ENCODE data around the gene PLXND1.

PLXND1 gene

DNA sequence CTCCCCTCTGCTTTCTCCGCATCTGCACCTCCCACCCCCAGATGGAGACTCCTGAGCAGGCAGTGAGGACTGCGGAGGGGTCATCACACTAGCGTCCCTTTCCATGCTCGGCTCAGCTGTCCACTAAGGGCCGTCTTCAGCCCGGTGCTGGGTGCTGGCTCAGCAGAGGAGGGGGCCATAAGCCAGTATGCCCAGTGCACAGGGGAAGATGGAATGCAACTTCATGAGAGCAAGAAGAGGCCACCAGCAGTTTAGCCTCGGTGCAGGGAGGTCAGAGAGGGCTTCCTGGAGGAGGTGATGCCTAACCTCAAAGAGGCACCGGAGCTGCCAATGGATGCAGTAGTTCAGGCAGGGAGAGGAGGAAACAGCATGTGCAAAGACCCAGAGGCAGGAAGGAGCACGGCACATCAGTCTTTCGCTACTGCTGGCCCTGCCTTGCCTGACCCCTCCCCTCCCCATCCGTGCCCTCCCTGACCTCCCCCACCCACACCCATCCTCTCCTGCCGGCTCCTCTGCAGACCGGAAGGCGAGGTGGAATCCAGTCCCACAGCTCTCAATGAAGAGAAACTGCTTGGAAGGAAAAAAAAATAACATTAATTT, 15.2 kb upstream of the PLXND1 start:
- no peaks in the 10 kb centered on the region for H3K36me3 Mint-ChIP-seq
- peaks cover 9% of the 10 kb centered on the region for H3K4me1 Mint-ChIP-seq (ENCODE audit: low read depth)
- peaks cover 6% of the 10 kb centered on the region for H3K27me3 Mint-ChIP-seq
- no peaks in the 10 kb centered on the region for H3K9me3 Mint-ChIP-seq (ENCODE audit: low read depth)
- H3K27ac Mint-ChIP-seq = no peak overlapping the region
- H3K4me3 Mint-ChIP-seq = no peak overlapping the region

GRCh38 chr3:129620828-129621559, 14.5 kb upstream of the PLXND1 start:
- H3K27ac Mint-ChIP-seq = no peak overlapping the region
- no peaks in the 10 kb centered on the region for H3K9me3 Mint-ChIP-seq (ENCODE audit: low read depth)
- H3K36me3 Mint-ChIP-seq = no peaks in the 10 kb centered on the region
- H3K4me1 Mint-ChIP-seq (ENCODE audit: low read depth) = peaks cover 4% of the 10 kb centered on the region
- H3K27me3 Mint-ChIP-seq = peaks cover 6% of the 10 kb centered on the region
- H3K4me3 Mint-ChIP-seq = no peak overlapping the region

GRCh38 chr3:129619726-129620162, 13.3 kb upstream of the PLXND1 start:
- Mint-ChIP-seq H3K4me1 (ENCODE audit: low read depth) (peaks cover 4% of the 10 kb centered on the region), H3K4me3 (no peak overlapping the region), H3K27ac (no peak overlapping the region), H3K36me3 (no peaks in the 10 kb centered on the region), H3K9me3 (ENCODE audit: low read depth) (no peaks in the 10 kb centered on the region), H3K27me3 (peaks cover 6% of the 10 kb centered on the region)

DNA sequence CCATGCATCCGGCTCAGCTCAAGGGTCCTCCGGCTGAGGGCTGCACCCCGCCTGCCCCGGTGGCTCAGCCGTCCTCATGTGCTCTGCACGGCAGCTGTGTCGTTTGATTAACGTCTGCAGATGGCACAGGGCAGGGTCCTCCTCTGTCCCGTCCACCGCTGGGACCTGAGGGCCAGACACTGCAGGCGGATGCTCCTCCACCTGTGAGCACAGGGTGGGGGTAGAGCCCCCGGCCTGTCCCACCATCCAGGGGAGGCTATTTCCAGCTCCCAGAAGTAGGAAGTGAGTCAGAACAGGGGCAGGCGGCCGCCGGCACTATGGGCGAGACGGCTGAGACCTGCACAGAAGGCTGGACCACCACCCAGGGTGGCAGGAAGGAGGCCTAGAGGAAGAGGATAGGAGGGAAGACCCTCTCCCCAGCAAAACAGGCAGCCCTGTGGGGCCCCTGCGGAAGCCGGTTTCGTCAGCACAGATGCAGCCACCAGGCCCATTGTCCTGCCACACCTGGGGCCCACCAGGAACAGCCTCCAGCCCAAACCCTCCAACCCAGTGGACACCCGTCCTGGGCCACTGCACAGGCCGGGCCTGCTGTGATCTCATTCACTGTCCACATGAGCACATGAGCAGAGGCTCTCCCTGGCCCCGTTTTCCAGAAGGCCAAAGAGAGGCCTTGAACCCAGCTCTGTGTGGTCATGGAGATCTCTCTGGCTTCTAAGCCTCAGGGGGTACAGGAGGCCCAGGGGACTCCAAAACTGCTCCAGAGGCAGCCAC, 12.6 kb upstream of the PLXND1 start:
- H3K4me1 Mint-ChIP-seq (ENCODE audit: low read depth) = peaks cover 4% of the 10 kb centered on the region

GRCh38 chr3:129618186-129618820, 11.8 kb upstream of the PLXND1 start:
- H3K27ac Mint-ChIP-seq = no peak overlapping the region
- H3K4me3 Mint-ChIP-seq = no peak overlapping the region
- no peaks in the 10 kb centered on the region for H3K36me3 Mint-ChIP-seq
- H3K4me1 Mint-ChIP-seq (ENCODE audit: low read depth) = peaks cover 4% of the 10 kb centered on the region
- H3K9me3 Mint-ChIP-seq (ENCODE audit: low read depth) = no peaks in the 10 kb centered on the region
- peaks cover 6% of the 10 kb centered on the region for H3K27me3 Mint-ChIP-seq

More for the DNA sequence above, 12.6 kb upstream of the PLXND1 start:
- H3K27ac Mint-ChIP-seq = no peak overlapping the region
- H3K27me3 Mint-ChIP-seq = peaks cover 6% of the 10 kb centered on the region
- H3K4me3 Mint-ChIP-seq = no peak overlapping the region
- H3K36me3 Mint-ChIP-seq = no peaks in the 10 kb centered on the region
- H3K9me3 Mint-ChIP-seq (ENCODE audit: low read depth) = no peaks in the 10 kb centered on the region

DNA sequence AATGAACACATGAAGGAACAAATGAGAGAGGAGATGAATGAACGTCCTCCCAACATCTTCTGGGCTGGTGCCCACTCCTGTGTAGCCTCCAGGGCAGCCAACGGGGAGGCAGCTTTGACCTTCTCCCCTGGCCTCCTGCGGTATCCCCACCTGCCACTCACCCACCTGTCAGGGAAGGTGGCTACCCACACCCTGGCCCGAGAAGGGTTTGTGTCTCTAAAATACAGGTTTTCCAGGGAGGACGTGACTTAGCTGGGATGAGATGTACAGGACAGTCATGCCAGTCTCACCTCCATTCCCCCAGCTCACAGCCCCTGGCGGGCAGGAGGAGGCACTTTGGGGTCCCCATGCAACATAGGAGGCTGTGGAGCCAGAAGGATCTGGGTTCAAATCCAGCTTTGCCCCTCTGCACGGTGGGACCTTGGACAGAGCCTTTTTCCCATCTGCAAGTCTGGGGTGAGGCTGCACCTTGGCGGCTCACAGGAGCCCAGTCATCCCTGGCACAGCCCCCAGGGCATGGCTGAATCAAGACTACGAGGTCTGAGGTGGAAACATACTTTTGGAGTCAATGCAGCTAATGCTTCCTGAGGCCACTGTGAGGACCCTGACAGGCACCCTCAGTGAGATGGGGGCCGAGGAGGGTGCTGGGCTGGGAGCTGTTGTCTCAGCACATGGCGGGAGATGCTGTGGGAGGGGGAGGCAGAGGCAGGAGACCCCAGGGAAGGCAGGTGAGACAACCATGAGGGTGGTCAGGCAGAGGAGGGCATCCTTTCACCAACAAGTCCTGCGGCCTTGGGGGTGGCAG, 11.1 kb upstream of the PLXND1 start:
- H3K4me3 Mint-ChIP-seq = no peak overlapping the region

GRCh38 chr3:129616713-129617112, 10.2 kb upstream of the PLXND1 start:
- no peaks in the 10 kb centered on the region for H3K36me3 Mint-ChIP-seq
- no peak overlapping the region for H3K27ac Mint-ChIP-seq
- H3K9me3 Mint-ChIP-seq (ENCODE audit: low read depth) = no peaks in the 10 kb centered on the region
- H3K4me1 Mint-ChIP-seq (ENCODE audit: low read depth) = peaks cover 4% of the 10 kb centered on the region
- peaks cover 5% of the 10 kb centered on the region for H3K27me3 Mint-ChIP-seq
- H3K4me3 Mint-ChIP-seq = no peak overlapping the region

More for the DNA sequence above, 11.1 kb upstream of the PLXND1 start:
- H3K4me1 Mint-ChIP-seq (ENCODE audit: low read depth) = peaks cover 4% of the 10 kb centered on the region
- H3K27ac Mint-ChIP-seq = no peak overlapping the region
- H3K9me3 Mint-ChIP-seq (ENCODE audit: low read depth) = no peaks in the 10 kb centered on the region
- no peaks in the 10 kb centered on the region for H3K36me3 Mint-ChIP-seq
- H3K27me3 Mint-ChIP-seq = peaks cover 6% of the 10 kb centered on the region

DNA sequence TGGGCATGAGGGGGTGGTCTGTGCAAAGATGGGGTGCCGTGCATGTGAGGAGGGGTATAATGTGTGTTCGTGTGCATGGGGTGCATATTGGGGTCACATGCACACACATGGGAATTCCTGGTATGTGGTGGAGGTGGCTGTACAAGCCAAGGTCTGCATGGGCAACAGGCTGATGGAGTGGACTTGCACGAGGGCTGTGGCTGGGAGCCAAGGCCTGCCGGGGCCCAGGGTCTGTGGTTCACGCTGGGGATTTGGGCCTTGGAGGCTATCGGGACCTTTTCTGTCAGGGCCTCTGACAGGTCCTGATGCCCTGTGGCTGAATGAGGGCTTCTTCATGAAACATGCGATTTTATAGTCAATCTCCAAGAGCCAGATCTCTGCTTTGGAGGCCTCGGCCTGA, 9.8 kb upstream of the PLXND1 start:
- Mint-ChIP-seq H3K27me3 (peaks cover 3% of the 10 kb centered on the region), H3K4me1 (ENCODE audit: low read depth) (peaks cover 4% of the 10 kb centered on the region), H3K27ac (no peak overlapping the region), H3K4me3 (no peak overlapping the region), H3K9me3 (ENCODE audit: low read depth) (no peaks in the 10 kb centered on the region), H3K36me3 (no peaks in the 10 kb centered on the region)

- Mint-ChIP-seq H3K36me3 (no peaks in the 10 kb centered on the region), H3K4me1 (ENCODE audit: low read depth) (peaks cover 4% of the 10 kb centered on the region), H3K9me3 (ENCODE audit: low read depth) (no peaks in the 10 kb centered on the region), H3K27ac (no peak overlapping the region), H3K27me3 (peaks cover 3% of the 10 kb centered on the region), H3K4me3 (no peak overlapping the region)
These were observed 9.3 kb upstream of the PLXND1 start for GRCh38 chr3:129615751-129616281.

- no peak overlapping the region for H3K27ac Mint-ChIP-seq
- no peaks in the 10 kb centered on the region for H3K9me3 Mint-ChIP-seq (ENCODE audit: low read depth)
- H3K4me1 Mint-ChIP-seq (ENCODE audit: low read depth) = peaks cover 4% of the 10 kb centered on the region
- H3K36me3 Mint-ChIP-seq = no peaks in the 10 kb centered on the region
- no peak overlapping the region for H3K4me3 Mint-ChIP-seq
- peaks cover 3% of the 10 kb centered on the region for H3K27me3 Mint-ChIP-seq
These were observed 8.5 kb upstream of the PLXND1 start for GRCh38 chr3:129614927-129615363.

DNA sequence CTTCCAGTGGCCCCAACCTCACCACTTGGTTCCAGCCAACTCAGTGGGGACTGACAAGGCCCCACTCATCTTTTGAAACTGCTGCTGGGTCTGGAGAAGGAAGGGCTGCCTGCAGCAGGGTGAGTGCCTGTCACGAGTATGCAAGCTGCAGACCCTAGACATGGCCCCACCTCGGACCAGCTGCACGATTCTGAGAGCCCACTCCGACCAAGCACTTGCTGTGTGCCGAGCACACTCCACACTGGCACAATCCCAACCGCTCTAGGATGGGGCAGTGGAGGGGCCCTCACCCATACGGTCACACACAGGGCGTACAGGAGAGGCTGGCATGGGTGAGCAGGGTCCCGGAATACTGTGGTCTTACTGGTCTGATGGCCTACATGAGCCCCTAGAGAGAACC, 8.0 kb upstream of the PLXND1 start:
- Mint-ChIP-seq H3K27me3 (peaks cover 3% of the 10 kb centered on the region), H3K4me1 (ENCODE audit: low read depth) (peaks cover 4% of the 10 kb centered on the region), H3K36me3 (no peaks in the 10 kb centered on the region), H3K27ac (no peak overlapping the region), H3K4me3 (no peak overlapping the region), H3K9me3 (ENCODE audit: low read depth) (no peaks in the 10 kb centered on the region)

DNA sequence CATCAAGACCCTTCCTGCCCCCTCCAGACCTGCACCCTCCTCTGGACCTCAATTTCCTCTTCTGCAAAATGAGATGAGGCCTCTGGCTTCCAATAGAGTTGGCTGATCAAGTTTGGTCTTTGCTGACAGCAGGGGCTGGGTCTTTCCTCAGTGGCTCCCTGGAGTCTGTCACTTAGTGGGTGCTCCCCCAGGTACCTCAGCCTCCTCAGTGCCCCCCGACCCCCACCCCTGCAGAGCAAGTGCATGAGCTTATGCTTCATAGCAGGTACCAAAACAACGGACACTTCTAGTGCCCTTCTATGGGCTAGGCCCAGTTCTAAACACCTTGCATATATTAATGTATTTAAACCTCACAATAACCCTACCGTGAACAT, 6.9 kb upstream of the PLXND1 start:
- Mint-ChIP-seq H3K4me1 (ENCODE audit: low read depth) (peaks cover 2% of the 10 kb centered on the region), H3K27ac (no peak overlapping the region), H3K27me3 (peaks cover under 1% of the 10 kb centered on the region), H3K9me3 (ENCODE audit: low read depth) (no peaks in the 10 kb centered on the region), H3K4me3 (no peak overlapping the region), H3K36me3 (no peaks in the 10 kb centered on the region)

- Mint-ChIP-seq H3K4me3 (no peak overlapping the region), H3K27me3 (no peaks in the 10 kb centered on the region), H3K9me3 (ENCODE audit: low read depth) (no peaks in the 10 kb centered on the region), H3K36me3 (no peaks in the 10 kb centered on the region), H3K27ac (no peak overlapping the region), H3K4me1 (ENCODE audit: low read depth) (peaks cover 2% of the 10 kb centered on the region)
These were observed 6.3 kb upstream of the PLXND1 start for GRCh38 chr3:129612534-129613366.
